Osteocyte (in vitro differentiated cells): ENCODE results near the gene ZNF75A. TPM values are rescaled to one million over a fixed set of nuclear protein-coding genes. Genes with fewer than 3 reads are reported as not detected.

Experiments
- DNase-seq: peaks from one replicate; pipeline ENCODE4 v3.0.0; 2021; ENCODE audit warnings: mixed read lengths; ENCODE audit not compliant: unreplicated experiment; ENCODE audit errors: extremely low spot score
- H3K27ac Mint-ChIP-seq: one replicate; pipeline ENCODE4 v1.8.0; 2021; ENCODE audit warnings: mild to moderate bottlenecking, mixed read lengths; ENCODE audit not compliant: unreplicated experiment
- H3K27me3 Mint-ChIP-seq: one replicate; pipeline ENCODE4 v1.8.0; 2021; ENCODE audit warnings: mixed read lengths; ENCODE audit not compliant: unreplicated experiment
- H3K36me3 Mint-ChIP-seq: one replicate; pipeline ENCODE4 v1.8.0; 2021; ENCODE audit warnings: mixed read lengths; ENCODE audit not compliant: unreplicated experiment
- H3K4me1 Mint-ChIP-seq: one replicate; pipeline ENCODE4 v1.8.0; 2021; ENCODE audit warnings: mixed read lengths; ENCODE audit not compliant: unreplicated experiment
- H3K4me3 Mint-ChIP-seq: one replicate; pipeline ENCODE4 v1.8.0; 2021; ENCODE audit warnings: mild to moderate bottlenecking, moderate library complexity, mixed read lengths; ENCODE audit not compliant: unreplicated experiment
- H3K9me3 Mint-ChIP-seq: one replicate; pipeline ENCODE4 v1.8.0; 2021; ENCODE audit warnings: mixed read lengths; ENCODE audit not compliant: unreplicated experiment
- CTCF ChIP-seq: fragments of 200-600 bp; sonication (generic); IDR thresholded peaks from 2 replicates; pipeline ENCODE4 v1.5.0; 2021; ENCODE audit warnings: antibody characterized with exemption, mild to moderate bottlenecking, moderate library complexity
- total RNA-seq: library from RNA; stranded (reverse); gene quantifications from 2 replicates; pipeline ENCODE4 v1.2.1, GENCODE V29; 2021

The ZNF75A gene
- total RNA-seq, 1 donor from 2014 or later, result 24.2 TPM

GRCh38 chr16:3328643-3329042 is 23.3 kb downstream of the ZNF75A start:
- Mint-ChIP-seq H3K4me1 (no peaks in the 10 kb centered on the region), H3K27me3 (no peaks in the 10 kb centered on the region), H3K4me3 (no peak overlapping the region), H3K9me3 (peaks cover 16% of the 10 kb centered on the region), H3K27ac (no peak overlapping the region), H3K36me3 (no peaks in the 10 kb centered on the region)
- no peak for DNase-seq
- TF ChIP-seq CTCF, result no peak

- peaks cover 5% of the 10 kb centered on the region for H3K27me3 Mint-ChIP-seq
- no peaks in the 10 kb centered on the region for H3K36me3 Mint-ChIP-seq
- peaks cover 3% of the 10 kb centered on the region for H3K9me3 Mint-ChIP-seq
- no peak overlapping the region for H3K27ac Mint-ChIP-seq
- H3K4me3 Mint-ChIP-seq, result no peak overlapping the region
- DNase-seq, result no peak
- TF ChIP-seq CTCF, result no peak
- no peaks in the 10 kb centered on the region for H3K4me1 Mint-ChIP-seq
These were observed 40.7 kb downstream of the ZNF75A start for GRCh38 chr16:3346041-3346440.

- Mint-ChIP-seq H3K4me1 (no peaks in the 10 kb centered on the region), H3K27me3 (peaks cover 11% of the 10 kb centered on the region), H3K36me3 (no peaks in the 10 kb centered on the region), H3K27ac (no peak overlapping the region), H3K4me3 (no peak overlapping the region), H3K9me3 (peaks cover 3% of the 10 kb centered on the region)
- TF ChIP-seq CTCF, result no peak
- no peak for DNase-seq
These were observed 42.3 kb downstream of the ZNF75A start for GRCh38 chr16:3347586-3347985.

- Mint-ChIP-seq H3K4me3 (no peak overlapping the region), H3K9me3 (peaks cover 3% of the 10 kb centered on the region), H3K27me3 (peaks cover 11% of the 10 kb centered on the region), H3K36me3 (no peaks in the 10 kb centered on the region), H3K4me1 (no peaks in the 10 kb centered on the region), H3K27ac (no peak overlapping the region)
- DNase-seq, result no peak
- TF ChIP-seq CTCF, result no peak
These were observed 43.4 kb downstream of the ZNF75A start for GRCh38 chr16:3348547-3349167.

- peaks cover 4% of the 10 kb centered on the region for H3K9me3 Mint-ChIP-seq
- no peak for DNase-seq
- H3K4me3 Mint-ChIP-seq, result no peak overlapping the region
- no peak for TF ChIP-seq CTCF
- H3K4me1 Mint-ChIP-seq, result no peaks in the 10 kb centered on the region
- H3K36me3 Mint-ChIP-seq, result no peaks in the 10 kb centered on the region
- H3K27me3 Mint-ChIP-seq, result peaks cover 11% of the 10 kb centered on the region
- H3K27ac Mint-ChIP-seq, result no peak overlapping the region
These were observed 43.9 kb downstream of the ZNF75A start for GRCh38 chr16:3349175-3349574.
